HEK293 (cell line): ENCODE measurements around the gene TBC1D30.

Source experiments
- GLIS2 ChIP-seq: fragments of 450-650 bp; formaldehyde crosslinking; IDR thresholded peaks from 2 replicates; pipeline ENCODE4 v1.5.1; 2016; ENCODE audit warnings: missing biosample characterization, missing genetic modification characterization
- HOXC10 ChIP-seq: sonication (generic); formaldehyde crosslinking; IDR thresholded peaks from 2 replicates; pipeline ENCODE4 v1.8.1; 2023; ENCODE audit warnings: mild to moderate bottlenecking, missing genetic modification reagents
- IKZF3 ChIP-seq: fragments of 450-650 bp; IDR thresholded peaks from 2 replicates; pipeline ENCODE4 v1.5.0; 2018; ENCODE audit warnings: missing biosample characterization, mild to moderate bottlenecking, missing genetic modification characterization, moderate library complexity
- KLF16 ChIP-seq: fragments of 450-650 bp; formaldehyde crosslinking; IDR thresholded peaks from 2 replicates; pipeline ENCODE4 v1.5.1; 2017; ENCODE audit warnings: missing biosample characterization, missing genetic modification characterization
- KLF9 ChIP-seq: fragments of 450-650 bp; formaldehyde crosslinking; IDR thresholded peaks from 2 replicates; pipeline ENCODE4 v1.5.1; 2016; ENCODE audit warnings: missing biosample characterization, missing genetic modification characterization, low read depth
- RBAK ChIP-seq: fragments of 450-650 bp; formaldehyde crosslinking; IDR thresholded peaks from 2 replicates; pipeline ENCODE4 v1.5.1; 2016; ENCODE audit warnings: missing biosample characterization, missing genetic modification characterization
- SP2 ChIP-seq: fragments of 450-650 bp; formaldehyde crosslinking; IDR thresholded peaks from 2 replicates; pipeline ENCODE4 v1.5.1; 2016; ENCODE audit warnings: missing biosample characterization, missing genetic modification characterization
- ZBTB20 ChIP-seq: fragments of 450-650 bp; formaldehyde crosslinking; IDR thresholded peaks from 2 replicates; pipeline ENCODE4 v1.5.1; 2016; ENCODE audit warnings: missing biosample characterization, missing genetic modification characterization
- ZFHX2 ChIP-seq: fragments of 450-650 bp; formaldehyde crosslinking; conservative IDR thresholded peaks from 2 replicates; pipeline ENCODE4 v1.5.1; 2016; ENCODE audit warnings: missing biosample characterization, missing genetic modification characterization
- ZNF214 ChIP-seq: fragments of 450-650 bp; formaldehyde crosslinking; IDR thresholded peaks from 2 replicates; pipeline ENCODE4 v1.5.1; 2017; ENCODE audit warnings: missing biosample characterization, mild to moderate bottlenecking, missing genetic modification characterization, borderline replicate concordance
- ZNF221 ChIP-seq: fragments of 450-650 bp; formaldehyde crosslinking; IDR thresholded peaks from 2 replicates; pipeline ENCODE4 v1.5.1; 2017; ENCODE audit warnings: missing biosample characterization, missing genetic modification characterization, borderline replicate concordance
- ZNF335 ChIP-seq: fragments of 450-650 bp; formaldehyde crosslinking; conservative IDR thresholded peaks from 2 replicates; pipeline ENCODE4 v1.5.1; 2016; ENCODE audit warnings: missing biosample characterization, missing genetic modification characterization
- ZNF341 ChIP-seq: fragments of 450-650 bp; formaldehyde crosslinking; IDR thresholded peaks from 2 replicates; pipeline ENCODE4; 2016; ENCODE audit warnings: low read depth, missing biosample characterization, missing genetic modification characterization
- ZNF394 ChIP-seq: fragments of 450-650 bp; formaldehyde crosslinking; IDR thresholded peaks from 2 replicates; pipeline ENCODE4 v1.5.1; 2016; ENCODE audit warnings: missing biosample characterization, missing genetic modification characterization, mild to moderate bottlenecking, moderate library complexity, borderline replicate concordance
- ZNF501 ChIP-seq: fragments of 450-650 bp; formaldehyde crosslinking; IDR thresholded peaks from 2 replicates; pipeline ENCODE4 v1.5.1; 2016; ENCODE audit warnings: missing biosample characterization, missing genetic modification characterization
- ZNF596 ChIP-seq: fragments of 450-650 bp; IDR thresholded peaks from 2 replicates; pipeline ENCODE4 v1.5.0; 2018; ENCODE audit warnings: missing biosample characterization, mild to moderate bottlenecking, missing genetic modification characterization, moderate library complexity
- ZNF660 ChIP-seq: fragments of 450-650 bp; IDR thresholded peaks from 2 replicates; pipeline ENCODE4 v1.5.1; 2018; ENCODE audit warnings: missing biosample characterization, mild to moderate bottlenecking, missing genetic modification characterization
- ZNF707 ChIP-seq: fragments of 450-650 bp; formaldehyde crosslinking; IDR thresholded peaks from 2 replicates; pipeline ENCODE4 v1.5.1; 2016; ENCODE audit warnings: missing biosample characterization, missing genetic modification characterization
- ZNF777 ChIP-seq: fragments of 450-650 bp; formaldehyde crosslinking; IDR thresholded peaks from 2 replicates; pipeline ENCODE4 v1.5.1; 2017; ENCODE audit warnings: missing biosample characterization, missing genetic modification characterization, borderline replicate concordance
- TF ChIP-seq, protein P1 (sequence below): fragments of 450-650 bp; formaldehyde crosslinking; IDR thresholded peaks from 2 replicates; pipeline ENCODE4 v1.5.1; 2016; ENCODE audit warnings: missing biosample characterization, missing genetic modification characterization
- TF ChIP-seq, protein P2 (sequence below): fragments of 450-650 bp; formaldehyde crosslinking; IDR thresholded peaks from 2 replicates; pipeline ENCODE4 v1.5.1; 2016; ENCODE audit warnings: missing biosample characterization, missing genetic modification characterization
- TF ChIP-seq, protein P3 (sequence below): fragments of 450-650 bp; formaldehyde crosslinking; IDR thresholded peaks from 2 replicates; pipeline ENCODE4 v1.5.1; 2017; ENCODE audit warnings: missing biosample characterization, missing genetic modification characterization
- TF ChIP-seq, protein P4 (sequence below): fragments of 450-650 bp; formaldehyde crosslinking; IDR thresholded peaks from 2 replicates; pipeline ENCODE4 v1.5.1; 2017; ENCODE audit warnings: missing biosample characterization, missing genetic modification characterization
- TF ChIP-seq, protein P5 (sequence below): fragments of 450-650 bp; formaldehyde crosslinking; IDR thresholded peaks from 2 replicates; pipeline ENCODE4 v1.5.1; 2016; ENCODE audit warnings: missing biosample characterization, missing genetic modification characterization
- TF ChIP-seq, protein P6 (sequence below): fragments of 450-650 bp; formaldehyde crosslinking; optimal IDR thresholded peaks from 2 replicates; pipeline ENCODE3; 2016; ENCODE audit warnings: missing biosample characterization, mild to moderate bottlenecking, missing genetic modification characterization

TBC1D30 gene

DNA sequence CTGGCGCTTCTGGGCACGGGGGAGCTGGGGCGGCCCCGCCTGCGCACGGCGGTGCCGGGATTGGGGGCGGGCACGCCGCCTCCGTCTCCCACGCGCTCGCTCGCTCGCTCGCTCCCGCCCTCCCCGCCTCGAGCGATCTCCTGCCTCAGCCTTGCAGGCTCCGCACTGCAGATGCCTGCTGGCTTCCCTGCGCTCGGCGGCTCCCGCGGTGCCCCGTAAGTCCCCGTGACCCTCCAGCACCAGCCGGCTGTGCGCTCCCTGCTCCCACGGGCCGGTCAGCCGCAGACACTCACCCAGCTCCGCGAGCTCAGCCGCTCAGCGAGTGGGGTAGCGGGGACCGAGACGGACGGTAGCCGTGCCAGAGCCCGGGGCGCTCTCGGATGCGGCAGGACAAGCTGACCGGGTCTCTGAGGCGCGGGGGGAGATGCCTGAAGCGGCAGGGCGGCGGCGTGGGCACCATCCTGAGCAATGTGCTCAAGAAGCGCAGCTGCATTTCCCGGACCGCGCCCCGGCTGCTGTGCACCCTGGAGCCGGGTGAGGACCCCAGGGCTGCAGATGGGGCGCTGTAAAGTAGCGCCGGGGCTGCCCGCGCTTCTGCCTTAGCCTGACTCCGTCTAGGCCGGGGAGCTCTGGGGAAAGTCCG, at the start of gene TBC1D30 (continued):
- TF ChIP-seq, protein P1, sequence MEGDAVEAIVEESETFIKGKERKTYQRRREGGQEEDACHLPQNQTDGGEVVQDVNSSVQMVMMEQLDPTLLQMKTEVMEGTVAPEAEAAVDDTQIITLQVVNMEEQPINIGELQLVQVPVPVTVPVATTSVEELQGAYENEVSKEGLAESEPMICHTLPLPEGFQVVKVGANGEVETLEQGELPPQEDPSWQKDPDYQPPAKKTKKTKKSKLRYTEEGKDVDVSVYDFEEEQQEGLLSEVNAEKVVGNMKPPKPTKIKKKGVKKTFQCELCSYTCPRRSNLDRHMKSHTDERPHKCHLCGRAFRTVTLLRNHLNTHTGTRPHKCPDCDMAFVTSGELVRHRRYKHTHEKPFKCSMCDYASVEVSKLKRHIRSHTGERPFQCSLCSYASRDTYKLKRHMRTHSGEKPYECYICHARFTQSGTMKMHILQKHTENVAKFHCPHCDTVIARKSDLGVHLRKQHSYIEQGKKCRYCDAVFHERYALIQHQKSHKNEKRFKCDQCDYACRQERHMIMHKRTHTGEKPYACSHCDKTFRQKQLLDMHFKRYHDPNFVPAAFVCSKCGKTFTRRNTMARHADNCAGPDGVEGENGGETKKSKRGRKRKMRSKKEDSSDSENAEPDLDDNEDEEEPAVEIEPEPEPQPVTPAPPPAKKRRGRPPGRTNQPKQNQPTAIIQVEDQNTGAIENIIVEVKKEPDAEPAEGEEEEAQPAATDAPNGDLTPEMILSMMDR (tag by site-specific recombination), result peak; percentile 19; the same call in 1 of the 2 replicates
- TF ChIP-seq, protein P2, sequence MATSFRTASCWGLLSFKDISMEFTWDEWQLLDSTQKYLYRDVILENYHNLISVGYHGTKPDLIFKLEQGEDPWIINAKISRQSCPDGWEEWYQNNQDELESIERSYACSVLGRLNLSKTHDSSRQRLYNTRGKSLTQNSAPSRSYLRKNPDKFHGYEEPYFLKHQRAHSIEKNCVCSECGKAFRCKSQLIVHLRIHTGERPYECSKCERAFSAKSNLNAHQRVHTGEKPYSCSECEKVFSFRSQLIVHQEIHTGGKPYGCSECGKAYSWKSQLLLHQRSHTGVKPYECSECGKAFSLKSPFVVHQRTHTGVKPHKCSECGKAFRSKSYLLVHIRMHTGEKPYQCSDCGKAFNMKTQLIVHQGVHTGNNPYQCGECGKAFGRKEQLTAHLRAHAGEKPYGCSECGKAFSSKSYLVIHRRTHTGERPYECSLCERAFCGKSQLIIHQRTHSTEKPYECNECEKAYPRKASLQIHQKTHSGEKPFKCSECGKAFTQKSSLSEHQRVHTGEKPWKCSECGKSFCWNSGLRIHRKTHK (tag by site-specific recombination), result no peak
- TF ChIP-seq KLF9 (peak; percentile 75), ZNF501 (peak; percentile 66; the same call in 1 of the 2 replicates), ZNF707 (tag by site-specific recombination) (no peak), HOXC10 (CRISPR knock-in tag) (no peak), ZBTB20 (tag by site-specific recombination) (peak; percentile 95), ZNF394 (tag by site-specific recombination) (peak; percentile 40; the same call in 1 of the 2 replicates), SP2 (peak; percentile 60), ZNF335 (tag by site-specific recombination) (no peak), IKZF3 (peak; percentile 51), ZNF221 (tag by site-specific recombination) (no peak), ZNF660 (0 out of 2 replicates have a peak, but pooled peaks have one; percentile 18), ZNF596 (tag by site-specific recombination) (peak; percentile 86), ZFHX2 (tag by site-specific recombination) (peak; percentile 99), RBAK (tag by site-specific recombination) (no peak), ZNF777 (tag by site-specific recombination) (no peak), KLF16 (tag by site-specific recombination) (no peak; the same call in 1 of the 2 replicates), ZNF341 (tag by site-specific recombination) (peak; percentile 75), ZNF214 (tag by site-specific recombination) (peak; percentile 79), GLIS2 (tag by site-specific recombination) (0 out of 2 replicates have a peak, but pooled peaks have one; percentile 2)
- TF ChIP-seq, protein P3, sequence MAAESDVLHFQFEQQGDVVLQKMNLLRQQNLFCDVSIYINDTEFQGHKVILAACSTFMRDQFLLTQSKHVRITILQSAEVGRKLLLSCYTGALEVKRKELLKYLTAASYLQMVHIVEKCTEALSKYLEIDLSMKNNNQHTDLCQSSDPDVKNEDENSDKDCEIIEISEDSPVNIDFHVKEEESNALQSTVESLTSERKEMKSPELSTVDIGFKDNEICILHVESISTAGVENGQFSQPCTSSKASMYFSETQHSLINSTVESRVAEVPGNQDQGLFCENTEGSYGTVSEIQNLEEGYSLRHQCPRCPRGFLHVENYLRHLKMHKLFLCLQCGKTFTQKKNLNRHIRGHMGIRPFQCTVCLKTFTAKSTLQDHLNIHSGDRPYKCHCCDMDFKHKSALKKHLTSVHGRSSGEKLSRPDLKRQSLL, result peak; percentile 87
- TF ChIP-seq, protein P4, sequence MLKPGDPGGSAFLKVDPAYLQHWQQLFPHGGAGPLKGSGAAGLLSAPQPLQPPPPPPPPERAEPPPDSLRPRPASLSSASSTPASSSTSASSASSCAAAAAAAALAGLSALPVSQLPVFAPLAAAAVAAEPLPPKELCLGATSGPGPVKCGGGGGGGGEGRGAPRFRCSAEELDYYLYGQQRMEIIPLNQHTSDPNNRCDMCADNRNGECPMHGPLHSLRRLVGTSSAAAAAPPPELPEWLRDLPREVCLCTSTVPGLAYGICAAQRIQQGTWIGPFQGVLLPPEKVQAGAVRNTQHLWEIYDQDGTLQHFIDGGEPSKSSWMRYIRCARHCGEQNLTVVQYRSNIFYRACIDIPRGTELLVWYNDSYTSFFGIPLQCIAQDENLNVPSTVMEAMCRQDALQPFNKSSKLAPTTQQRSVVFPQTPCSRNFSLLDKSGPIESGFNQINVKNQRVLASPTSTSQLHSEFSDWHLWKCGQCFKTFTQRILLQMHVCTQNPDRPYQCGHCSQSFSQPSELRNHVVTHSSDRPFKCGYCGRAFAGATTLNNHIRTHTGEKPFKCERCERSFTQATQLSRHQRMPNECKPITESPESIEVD (tag by site-specific recombination), result no peak
- TF ChIP-seq, protein P5, sequence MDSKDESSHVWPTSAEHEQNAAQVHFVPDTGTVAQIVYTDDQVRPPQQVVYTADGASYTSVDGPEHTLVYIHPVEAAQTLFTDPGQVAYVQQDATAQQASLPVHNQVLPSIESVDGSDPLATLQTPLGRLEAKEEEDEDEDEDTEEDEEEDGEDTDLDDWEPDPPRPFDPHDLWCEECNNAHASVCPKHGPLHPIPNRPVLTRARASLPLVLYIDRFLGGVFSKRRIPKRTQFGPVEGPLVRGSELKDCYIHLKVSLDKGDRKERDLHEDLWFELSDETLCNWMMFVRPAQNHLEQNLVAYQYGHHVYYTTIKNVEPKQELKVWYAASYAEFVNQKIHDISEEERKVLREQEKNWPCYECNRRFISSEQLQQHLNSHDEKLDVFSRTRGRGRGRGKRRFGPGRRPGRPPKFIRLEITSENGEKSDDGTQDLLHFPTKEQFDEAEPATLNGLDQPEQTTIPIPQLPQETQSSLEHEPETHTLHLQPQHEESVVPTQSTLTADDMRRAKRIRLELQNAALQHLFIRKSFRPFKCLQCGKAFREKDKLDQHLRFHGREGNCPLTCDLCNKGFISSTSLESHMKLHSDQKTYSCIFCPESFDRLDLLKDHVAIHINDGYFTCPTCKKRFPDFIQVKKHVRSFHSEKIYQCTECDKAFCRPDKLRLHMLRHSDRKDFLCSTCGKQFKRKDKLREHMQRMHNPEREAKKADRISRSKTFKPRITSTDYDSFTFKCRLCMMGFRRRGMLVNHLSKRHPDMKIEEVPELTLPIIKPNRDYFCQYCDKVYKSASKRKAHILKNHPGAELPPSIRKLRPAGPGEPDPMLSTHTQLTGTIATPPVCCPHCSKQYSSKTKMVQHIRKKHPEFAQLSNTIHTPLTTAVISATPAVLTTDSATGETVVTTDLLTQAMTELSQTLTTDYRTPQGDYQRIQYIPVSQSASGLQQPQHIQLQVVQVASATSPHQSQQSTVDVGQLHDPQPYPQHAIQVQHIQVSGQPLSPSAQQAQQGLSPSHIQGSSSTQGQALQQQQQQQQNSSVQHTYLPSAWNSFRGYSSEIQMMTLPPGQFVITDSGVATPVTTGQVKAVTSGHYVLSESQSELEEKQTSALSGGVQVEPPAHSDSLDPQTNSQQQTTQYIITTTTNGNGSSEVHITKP, result peak; percentile 40
- TF ChIP-seq, protein P6, sequence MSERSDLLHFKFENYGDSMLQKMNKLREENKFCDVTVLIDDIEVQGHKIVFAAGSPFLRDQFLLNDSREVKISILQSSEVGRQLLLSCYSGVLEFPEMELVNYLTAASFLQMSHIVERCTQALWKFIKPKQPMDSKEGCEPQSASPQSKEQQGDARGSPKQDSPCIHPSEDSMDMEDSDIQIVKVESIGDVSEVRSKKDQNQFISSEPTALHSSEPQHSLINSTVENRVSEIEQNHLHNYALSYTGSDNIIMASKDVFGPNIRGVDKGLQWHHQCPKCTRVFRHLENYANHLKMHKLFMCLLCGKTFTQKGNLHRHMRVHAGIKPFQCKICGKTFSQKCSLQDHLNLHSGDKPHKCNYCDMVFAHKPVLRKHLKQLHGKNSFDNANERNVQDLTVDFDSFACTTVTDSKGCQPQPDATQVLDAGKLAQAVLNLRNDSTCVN, result peak; percentile 98
- TF ChIP-seq, all 188 proteins: peak for 34
